ENCODE measurements around the gene WASL.
"Not testable (repeated sequence)": the region's sequence is repeated elsewhere in the genome, so short reads cannot be mapped to it uniquely, and the experiment has no call there.

Gene WASL

DNA sequence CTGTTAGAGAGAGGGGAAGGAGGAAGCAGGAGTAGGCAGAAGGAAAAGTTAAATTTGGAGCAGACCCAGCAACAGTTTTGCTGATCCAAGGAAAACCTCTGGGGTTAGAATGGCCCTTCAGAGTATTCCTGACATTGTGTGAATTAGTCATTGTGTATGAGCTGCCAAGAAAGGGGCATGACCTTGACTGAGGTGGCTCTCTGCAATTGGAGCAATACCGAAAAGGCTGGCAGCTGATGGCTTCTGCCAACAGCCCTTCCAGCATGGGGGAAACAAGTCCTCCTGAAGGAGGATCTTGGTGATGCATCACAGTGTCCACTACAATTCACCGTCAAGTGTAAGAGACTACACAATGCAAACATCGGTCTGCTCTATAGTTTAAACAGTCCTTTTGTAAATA lies 20.6 kb upstream of the WASL start:
- DNase-seq (ENCODE audit: low read depth), result no peak

DNA sequence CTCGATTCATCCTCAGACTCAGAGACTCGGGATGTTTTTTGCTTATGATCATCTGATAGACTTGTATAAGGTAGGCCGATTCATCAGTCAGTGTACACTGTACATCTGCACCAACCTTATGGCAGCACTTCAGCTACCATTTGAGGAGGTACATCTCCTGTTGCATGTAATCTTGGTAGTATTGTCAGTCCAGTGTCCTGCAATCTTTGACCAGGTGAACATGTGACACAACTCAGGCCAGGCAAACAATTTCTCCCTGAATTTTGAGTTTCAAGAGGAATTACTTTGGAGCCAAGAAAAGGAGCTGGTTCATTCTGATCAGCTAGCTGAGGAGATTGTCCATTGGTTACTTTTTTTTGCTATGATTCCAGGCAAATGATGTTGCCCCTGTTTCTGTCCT lies 19.7 kb upstream of the WASL start:
- no peak for DNase-seq (ENCODE audit: low read depth)

DNA sequence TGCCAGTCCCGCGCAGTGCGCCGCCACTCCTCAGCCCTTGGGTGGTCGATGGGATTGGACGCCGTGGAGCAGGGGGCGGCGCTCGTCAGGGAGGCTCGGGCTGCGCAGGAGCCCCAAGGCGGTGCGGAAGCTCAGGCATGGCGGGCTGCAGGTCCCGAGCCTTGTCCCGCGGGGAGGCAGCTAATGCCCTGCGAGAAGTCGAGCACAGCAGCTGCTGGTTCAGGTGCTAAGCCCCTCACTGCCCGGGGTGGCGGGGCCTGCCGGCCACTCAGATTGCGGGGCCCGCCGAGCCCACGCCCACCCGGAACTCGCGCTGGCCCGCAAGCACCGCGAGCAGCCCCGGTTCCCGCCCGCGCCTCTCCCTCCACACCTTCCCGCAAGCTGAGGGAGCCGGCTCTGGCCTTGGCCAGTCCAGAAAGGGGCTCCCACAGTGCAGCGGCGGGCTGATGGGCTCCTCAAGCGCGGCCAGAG lies 14.4 kb upstream of the WASL start:
- DNase-seq (ENCODE audit: low read depth), result no peak

DNA sequence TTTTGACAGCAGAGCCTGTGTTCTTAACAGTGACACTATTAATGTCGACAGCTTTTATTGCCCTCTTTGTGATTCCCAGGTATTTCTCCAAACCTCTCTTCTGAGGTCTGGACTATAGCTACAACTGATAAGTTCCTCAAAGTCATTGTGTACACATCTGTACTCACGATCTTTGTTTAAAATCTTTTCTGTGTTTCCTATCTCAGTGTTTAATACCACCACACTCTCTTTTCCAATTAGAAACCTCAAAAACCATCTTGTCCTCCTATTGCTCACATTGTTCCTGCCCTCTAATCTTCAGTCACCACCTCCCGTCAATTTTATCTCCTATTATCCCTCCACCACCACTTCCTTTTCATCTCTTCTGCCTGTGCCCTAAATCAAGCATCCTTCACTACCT lies 12.9 kb upstream of the WASL start:
- DNase-seq (ENCODE audit: low read depth), result no peak

DNA sequence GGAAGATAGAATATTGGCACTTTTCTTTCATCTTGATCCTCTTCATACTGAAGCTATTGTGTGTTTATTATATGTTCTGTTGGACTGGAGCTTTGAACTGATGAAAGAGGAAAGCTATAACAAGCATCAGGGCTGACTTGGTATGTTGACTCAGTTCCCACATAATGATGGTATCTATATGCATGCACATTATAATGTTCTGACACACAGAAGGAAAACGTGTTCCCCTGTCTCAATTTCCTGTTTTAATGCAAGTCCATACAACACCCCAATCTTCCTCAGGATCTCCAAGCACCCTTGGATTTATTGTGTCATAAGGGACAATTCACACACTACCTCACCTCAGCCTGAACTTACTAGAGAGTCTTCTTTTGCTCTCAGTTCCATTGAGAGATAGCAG lies 8.3 kb upstream of the WASL start:
- no peak for DNase-seq (ENCODE audit: low read depth)

DNA sequence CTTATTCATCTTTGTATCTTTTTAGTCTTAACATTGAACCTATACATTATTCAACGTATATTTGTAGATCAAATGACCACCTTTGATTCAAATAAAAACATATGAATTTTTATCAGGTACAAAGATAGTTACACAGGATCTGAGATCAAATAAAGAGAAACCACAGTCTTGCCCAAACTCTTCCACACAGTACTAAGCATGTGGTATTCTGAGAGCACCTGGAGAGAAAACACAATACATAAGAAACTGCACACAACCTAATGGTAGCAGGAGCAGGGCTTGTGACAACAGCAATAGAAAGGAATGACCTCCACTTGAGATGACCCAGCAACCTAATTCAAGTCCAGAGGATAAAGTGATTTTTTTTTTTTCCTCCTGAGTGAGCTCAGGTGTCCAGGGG lies 6.5 kb upstream of the WASL start:
- DNase-seq (ENCODE audit: low read depth), result no peak

DNA sequence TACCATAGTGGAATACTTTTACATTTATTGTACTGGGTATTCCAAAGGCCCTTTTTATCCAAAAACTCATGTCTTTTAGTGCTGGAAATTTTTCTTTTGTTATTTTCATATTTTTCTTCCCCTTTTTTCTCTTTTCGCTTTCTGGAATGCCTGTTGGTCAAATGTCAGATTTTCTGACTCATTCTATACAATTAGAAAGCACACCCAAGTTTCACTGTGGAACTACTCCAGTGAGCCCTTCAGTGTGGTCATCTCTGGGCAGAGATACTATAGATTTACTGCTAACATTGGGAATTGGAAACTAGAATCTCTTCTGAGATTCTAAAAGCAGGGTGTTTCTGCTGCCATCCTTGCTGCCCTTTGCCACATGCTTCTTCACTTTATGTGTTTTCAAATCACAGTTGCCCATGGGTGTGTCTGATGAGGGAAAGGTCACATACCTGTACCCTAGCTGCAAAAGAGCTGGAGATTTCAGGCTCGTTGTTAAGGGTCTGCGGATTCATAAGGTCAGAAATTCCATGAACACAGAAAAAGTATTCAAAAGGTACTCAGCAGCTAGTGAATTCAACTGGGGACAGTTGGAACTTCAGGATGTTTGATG lies 5.6 kb upstream of the WASL start:
- DNase-seq (ENCODE audit: low read depth), result no peak

DNA sequence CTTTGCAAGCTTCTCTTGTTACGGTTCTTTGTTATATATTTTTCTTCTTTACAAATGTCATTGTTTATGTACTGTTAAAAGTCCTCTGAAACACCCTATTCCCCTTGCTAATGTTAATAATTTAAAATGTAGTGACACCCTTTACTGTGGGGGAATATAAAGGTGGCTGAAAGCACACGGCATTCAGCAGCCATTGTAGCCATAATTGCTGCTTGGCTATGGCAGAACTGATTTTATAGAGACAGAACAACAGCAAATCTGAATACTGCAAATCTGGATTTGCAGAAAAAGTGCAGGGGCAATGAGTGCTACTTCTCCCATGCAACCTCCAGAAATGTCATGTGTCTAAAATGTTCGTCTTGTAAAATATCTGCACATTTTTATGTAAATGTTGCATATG lies 3.7 kb upstream of the WASL start:
- no peak for DNase-seq (ENCODE audit: low read depth)

DNA sequence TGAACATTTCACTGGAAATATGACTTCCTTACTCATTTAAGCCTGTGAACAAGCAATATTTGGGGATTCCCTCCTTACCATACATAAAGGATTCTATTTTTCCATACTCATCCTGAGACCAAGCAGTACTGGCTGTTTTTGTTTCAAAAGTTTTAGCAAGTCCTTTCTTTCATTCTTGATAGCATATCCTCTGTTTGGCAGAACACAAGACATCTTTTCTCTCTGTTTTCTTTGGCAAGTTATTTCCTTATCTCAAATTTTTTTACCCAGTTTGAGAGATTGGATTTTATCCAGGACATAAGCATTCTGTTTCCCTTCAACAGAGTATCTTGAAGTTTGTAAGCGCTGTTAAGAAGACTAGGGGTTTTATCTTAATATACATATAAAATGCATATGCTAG lies 3.0 kb upstream of the WASL start:
- no peak for DNase-seq (ENCODE audit: low read depth)

DNA sequence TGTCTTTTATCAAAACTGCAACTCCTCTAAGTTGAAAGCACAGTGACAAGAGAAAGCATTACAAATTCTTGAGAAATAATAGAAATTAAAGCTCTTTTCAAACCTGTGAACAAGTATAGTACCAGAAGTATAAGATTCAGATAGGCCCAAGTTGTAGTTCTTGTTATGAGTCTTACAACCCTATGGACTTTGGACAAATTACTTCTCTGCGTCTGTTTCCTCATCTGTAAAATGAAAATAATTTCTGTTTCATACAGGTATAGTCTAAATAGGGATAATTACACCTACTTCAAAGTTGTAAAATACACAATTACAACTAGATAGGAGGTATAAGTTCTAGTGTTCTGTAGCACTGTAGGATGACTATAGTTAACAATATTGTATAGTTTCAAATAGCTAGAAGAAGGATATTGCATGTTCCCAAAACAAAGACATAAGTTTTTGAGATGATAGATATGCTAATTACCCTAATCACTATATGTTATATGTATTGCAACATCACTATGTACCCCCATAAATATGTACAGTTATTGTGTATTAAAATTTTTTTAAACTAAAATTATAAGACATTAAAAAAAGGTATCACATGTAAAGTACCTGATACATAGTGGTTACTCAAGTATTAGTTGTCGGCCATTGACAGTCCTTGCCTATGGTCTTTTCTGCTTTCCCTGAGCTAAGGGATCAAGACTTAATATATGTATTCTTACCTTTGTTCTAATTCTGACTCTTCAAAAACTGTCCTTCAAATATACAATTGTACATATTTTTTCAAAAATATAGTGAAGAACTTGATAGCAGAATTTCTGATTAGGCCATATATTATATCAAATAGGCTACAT lies 1.8 kb upstream of the WASL start:
- no peak for DNase-seq (ENCODE audit: low read depth)

DNA sequence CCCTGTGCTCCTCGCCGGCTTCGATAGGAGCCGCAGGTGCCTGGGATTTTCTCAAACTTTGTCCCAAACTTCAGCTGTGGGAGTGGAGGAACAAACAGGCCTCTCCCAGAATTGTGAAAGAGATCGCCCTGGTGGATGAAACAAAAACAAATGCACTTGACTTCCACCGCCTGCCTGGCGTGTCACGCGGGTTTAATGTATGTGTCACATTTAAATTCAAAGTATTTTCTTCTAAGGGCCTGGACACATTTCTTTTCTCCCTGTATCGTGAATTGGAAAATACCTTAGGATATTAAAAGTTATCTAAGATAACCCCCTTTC lies 694 bp upstream of the WASL start:
- no peak for DNase-seq (ENCODE audit: low read depth)

DNA sequence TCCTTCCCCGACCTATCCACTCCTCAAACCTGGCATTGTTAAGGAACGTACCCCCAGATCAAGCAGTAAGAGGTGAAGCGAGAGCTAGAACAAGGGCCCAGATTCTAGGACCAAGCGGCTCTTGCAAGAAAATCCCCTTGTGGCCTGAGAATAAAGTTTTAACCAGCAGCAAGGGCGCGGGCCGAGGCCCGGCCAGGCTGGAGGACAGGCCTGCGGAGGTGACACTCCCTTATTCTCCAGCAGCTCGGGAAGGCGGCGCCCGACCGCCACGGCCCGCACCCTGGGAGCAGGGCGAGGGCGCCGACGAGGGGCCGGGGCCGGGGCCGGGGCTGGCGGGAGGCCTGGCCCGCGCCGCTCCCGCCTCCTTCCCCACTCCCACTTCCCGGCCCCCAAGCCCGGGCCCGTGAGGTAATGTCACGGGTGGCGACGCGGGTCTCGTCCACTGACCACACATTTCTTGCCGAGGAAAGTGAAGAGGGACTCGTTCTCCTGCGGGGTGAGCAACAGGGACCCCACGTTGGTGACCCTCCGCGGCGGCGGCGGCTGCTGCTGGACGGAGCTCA lies 551 bp downstream of the WASL start:
- DNase-seq (ENCODE audit: low read depth), result peak; percentile 13

DNA sequence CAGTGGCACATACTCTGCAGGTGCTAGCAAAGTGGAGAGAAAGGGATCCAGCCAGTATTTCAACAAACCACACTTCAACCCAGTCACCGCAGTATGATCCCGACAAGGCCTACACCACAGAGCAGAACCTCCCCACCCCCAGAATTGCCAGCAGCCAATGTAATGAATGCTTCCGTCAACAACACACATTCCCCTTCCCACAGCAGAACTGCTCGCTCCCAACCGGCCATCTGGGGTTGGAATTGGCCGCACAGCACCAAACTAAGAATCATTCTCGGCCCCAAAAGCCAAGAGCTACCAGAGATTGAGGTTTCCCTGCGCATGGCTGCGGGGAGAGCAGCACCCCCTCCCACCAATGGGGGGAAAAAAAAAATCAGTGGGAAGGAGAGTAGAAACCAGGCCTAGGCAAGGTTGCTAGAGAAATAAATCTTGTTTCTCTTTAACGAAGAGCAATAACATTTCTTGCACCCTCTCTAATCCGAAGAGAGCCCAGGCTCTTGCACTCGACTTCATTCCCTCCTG lies 1.1 kb downstream of the WASL start:
- no peak for DNase-seq (ENCODE audit: low read depth)

DNA sequence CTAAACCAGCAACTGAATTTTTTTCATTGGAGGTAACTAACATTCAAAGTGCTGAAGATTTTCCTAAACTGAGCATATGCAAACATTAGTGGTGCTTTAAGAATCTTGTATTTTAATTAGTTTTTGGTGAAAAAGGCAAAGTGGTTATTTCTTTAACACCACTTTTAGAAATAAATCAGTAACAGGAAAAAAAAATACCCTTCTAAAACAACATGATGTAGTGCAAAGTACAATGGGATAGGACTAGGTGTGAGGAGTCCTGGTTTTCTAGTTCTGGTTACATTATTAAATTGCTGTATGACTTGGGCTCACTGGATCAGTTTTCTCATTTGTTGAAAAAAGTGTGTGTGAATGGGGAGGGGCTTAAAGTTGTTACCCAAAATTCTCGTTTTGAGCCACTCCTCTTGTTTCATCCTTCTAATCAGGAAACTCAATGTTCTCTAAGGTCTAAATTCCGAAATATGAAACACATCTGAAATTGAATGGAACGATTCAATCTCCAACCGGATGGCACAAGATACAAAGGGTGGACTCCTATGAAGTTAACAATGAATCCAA lies 1.8 kb downstream of the WASL start:
- no peak for DNase-seq (ENCODE audit: low read depth)

DNA sequence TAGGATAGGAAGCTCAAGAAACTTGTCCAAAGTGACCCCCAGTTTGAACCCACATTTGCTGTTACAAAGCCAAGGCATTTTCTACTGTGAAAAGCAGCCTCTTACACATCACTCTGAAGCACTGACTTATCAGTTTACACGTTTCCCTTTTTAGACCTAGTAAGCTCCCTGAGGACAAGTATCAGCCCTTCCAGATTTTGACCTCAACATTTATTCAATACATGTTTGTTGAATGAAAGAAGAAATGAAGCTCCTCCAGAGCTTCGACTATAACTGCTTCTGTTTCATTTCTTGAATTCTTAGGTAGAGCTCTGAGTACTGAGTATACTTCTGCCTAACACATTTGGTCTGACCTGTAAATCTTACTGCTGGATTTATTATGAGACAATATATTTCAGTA lies 2.7 kb downstream of the WASL start:
- no peak for DNase-seq (ENCODE audit: low read depth)

DNA sequence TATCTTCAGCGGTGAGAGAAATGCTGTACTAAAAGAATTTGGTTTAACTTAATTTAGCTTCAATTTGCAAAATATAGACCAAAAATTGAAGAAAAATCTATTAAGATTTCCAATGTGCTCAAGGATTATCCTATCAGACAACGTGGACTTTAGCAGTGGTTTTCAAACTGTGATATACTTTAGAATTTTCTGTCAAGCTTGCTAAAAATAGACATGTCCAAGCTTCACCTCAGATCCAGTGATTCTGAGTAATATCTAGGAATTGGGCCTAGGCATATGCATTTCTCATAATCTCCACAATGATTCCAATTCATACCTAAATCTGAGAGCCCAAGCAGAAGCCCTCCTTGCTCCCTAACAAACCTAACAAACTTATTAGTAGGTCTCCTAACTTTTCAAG lies 3.4 kb downstream of the WASL start:
- no peak for DNase-seq (ENCODE audit: low read depth)

DNA sequence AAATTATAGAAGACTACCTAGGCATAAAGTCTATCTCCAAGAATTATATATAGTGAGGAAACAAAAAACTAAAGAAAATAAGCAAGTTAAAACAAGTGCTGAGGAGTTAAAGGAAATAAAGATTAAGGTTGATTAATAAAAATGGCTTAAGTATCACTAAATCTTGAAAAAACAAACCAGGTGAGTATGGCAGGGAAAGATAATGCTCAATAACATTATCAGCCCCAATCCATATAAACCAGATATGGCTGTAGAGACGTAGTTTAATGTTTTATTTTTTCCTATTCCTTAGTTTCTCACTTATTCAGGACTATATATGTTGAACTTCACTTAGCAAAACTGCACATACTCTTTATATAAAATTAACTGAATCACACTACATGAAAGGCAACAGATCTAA lies 4.4 kb downstream of the WASL start:
- no peak for DNase-seq (ENCODE audit: low read depth)

DNA sequence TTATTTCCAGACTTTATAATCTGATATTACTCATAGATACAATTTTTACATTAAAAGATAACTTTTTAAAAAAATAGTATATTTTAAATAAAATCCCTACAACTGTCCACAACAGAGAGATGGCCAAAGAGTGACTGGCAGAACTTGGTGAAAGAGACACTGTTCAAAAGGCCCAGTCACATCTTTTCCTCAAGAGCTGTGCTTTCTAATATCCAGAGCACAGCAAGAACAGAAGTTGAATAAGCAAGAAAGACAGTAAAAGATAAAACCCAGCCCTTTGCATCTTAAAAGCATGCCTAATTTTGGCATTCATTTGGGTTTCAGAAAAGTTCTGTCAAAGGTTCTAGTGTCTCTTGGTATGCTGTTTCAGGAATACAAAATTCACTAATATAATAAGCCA lies 6.9 kb downstream of the WASL start:
- DNase-seq (ENCODE audit: low read depth), result no peak

DNA sequence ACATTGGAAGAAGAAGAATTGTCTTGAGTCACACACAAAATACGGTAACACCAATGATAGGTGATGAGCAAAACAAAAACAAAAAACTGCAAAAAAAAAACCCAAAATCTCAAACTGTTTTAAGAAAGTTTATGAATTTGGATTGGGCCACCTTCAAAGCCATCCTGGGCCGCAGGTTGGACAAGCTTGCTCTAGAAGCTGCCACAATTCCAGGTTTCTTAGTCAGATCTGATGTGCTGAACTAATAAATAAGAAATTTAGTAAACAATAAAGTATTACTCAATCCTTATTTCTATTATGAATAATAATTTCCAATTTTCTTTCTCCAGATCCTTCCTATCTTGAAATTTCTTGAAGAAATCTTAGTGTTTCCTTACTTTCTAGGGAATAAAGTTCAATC lies 10.0 kb downstream of the WASL start:
- no peak for DNase-seq (ENCODE audit: low read depth)

DNA sequence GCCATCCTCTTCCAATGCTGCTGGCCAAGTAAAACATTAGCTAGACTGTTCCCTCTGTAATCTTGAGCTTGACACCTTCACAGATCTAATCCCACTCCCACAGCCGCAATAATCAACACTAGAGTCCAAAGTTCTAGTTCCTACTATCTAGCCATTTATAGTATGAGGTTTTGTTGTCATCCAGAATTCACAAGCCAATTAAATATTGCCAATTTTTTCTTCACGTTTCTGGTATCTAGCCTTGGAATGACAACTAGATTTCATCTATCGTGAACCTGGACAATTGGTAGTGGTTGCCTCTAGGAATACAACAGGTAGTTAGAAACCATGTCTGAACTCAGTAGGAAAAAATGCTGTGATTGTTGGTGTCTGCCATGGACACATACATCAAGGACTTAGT lies 10.4 kb downstream of the WASL start:
- no peak for DNase-seq (ENCODE audit: low read depth)

DNA sequence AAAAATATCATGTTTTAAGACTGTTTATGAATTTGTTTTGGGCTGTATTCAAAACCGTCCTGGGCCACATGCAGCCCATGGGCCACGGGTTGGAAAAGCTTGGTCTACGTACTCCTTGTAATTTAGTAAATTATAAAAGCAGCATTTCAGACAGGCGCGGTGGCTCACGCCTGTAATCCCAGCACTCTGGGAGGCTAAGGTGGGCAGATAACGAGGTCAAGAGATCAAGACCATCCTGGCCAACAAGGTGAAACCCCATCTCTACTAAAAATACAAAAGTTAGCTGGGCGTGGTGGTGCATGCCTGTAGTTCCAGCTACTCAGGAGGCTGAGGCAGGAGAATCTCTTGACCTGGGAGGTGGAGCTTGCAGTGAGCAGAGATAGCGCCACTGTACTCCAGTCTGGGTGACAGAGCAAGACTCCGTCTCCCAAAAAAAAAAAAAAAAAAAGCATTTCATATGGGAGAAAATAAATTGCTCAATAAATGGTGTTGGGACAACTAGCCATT lies 11.6 kb downstream of the WASL start:
- DNase-seq (ENCODE audit: low read depth), result not testable (repeated sequence)

DNA sequence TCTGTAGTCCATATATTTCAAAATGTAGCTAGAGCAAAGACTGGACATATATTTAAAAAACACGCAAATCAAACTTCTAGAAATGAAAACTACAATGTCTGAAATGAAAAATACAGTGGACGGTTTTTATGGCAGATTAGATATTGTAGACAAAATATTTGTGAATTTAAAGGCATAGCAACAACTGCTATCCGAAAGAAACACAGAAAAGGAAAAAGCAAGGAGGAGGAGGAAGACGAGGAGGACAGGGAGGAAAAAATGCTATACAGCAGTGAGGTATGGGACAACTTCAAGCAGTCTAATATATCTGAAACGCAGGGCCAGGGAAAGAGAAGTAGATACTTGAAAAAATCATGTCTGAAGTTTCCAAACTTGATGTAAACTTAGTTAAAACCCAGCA lies 13.3 kb downstream of the WASL start:
- no peak for DNase-seq (ENCODE audit: low read depth)

DNA sequence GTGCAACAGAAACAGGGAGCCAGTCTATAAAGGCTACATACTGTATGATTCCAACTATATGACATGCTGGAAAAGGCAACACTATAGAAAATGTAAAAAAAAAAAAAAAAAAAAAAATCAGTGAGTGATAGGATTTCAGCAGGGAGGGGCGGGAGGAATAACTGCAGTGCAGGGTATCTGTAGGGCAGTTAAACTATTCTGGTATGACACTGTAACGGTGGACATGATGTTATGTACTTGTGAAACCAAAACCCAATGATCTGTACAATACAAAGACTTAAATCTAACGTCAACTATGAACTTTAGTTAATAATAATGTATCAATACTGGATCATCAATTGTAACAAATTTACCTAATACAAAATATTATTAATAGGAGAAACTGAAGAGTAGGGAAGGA lies 14.3 kb downstream of the WASL start:
- no peak for DNase-seq (ENCODE audit: low read depth)

Data from activated T-helper 9 cell treated with anti-CD3 and anti-CD28 coated beads, Interleukin-2, amount 50 U/mL, for 16 hours (primary cell).